ENCODE data around the gene TCTN2.

DNA sequence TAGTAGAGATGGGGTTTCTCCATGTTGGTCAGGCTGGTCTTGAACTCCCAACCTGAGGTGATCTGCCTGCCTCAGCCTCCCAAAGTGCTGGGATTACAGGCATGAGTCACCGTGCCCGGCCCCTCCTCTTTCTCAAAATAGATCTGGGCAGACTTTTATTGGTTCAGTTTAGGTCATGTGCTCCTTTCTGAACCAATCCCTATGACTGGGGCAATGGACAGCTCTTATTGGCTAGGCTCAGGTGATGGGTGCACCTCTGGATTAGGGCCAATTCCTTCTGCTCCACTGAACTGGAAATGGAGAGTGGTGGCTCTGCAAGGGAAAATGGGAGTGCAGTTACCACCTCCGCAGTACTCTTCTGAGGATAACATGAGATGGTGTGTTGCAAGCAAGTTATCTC is 35.0 kb downstream of the TCTN2 start:
- no peak for TF ChIP-seq ZBTB33 (IDR thresholded peaks at IDR 0.05)
- TF ChIP-seq, protein P1, sequence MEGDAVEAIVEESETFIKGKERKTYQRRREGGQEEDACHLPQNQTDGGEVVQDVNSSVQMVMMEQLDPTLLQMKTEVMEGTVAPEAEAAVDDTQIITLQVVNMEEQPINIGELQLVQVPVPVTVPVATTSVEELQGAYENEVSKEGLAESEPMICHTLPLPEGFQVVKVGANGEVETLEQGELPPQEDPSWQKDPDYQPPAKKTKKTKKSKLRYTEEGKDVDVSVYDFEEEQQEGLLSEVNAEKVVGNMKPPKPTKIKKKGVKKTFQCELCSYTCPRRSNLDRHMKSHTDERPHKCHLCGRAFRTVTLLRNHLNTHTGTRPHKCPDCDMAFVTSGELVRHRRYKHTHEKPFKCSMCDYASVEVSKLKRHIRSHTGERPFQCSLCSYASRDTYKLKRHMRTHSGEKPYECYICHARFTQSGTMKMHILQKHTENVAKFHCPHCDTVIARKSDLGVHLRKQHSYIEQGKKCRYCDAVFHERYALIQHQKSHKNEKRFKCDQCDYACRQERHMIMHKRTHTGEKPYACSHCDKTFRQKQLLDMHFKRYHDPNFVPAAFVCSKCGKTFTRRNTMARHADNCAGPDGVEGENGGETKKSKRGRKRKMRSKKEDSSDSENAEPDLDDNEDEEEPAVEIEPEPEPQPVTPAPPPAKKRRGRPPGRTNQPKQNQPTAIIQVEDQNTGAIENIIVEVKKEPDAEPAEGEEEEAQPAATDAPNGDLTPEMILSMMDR (IDR thresholded peaks at IDR 0.05 in 2 of 3, conservative IDR thresholded peaks at IDR 0.05 in 1 of 3; ENCODE audit: control insufficient read depth in 2 of 3, extremely low read depth in 1 of 3, insufficient read depth in 1 of 3, low read depth in 3 of 3, low read length in 3 of 3): no peak
- no peak for TF ChIP-seq EED (IDR thresholded peaks at IDR 0.05; ENCODE audit: low read depth)
- TF ChIP-seq, protein P2, sequence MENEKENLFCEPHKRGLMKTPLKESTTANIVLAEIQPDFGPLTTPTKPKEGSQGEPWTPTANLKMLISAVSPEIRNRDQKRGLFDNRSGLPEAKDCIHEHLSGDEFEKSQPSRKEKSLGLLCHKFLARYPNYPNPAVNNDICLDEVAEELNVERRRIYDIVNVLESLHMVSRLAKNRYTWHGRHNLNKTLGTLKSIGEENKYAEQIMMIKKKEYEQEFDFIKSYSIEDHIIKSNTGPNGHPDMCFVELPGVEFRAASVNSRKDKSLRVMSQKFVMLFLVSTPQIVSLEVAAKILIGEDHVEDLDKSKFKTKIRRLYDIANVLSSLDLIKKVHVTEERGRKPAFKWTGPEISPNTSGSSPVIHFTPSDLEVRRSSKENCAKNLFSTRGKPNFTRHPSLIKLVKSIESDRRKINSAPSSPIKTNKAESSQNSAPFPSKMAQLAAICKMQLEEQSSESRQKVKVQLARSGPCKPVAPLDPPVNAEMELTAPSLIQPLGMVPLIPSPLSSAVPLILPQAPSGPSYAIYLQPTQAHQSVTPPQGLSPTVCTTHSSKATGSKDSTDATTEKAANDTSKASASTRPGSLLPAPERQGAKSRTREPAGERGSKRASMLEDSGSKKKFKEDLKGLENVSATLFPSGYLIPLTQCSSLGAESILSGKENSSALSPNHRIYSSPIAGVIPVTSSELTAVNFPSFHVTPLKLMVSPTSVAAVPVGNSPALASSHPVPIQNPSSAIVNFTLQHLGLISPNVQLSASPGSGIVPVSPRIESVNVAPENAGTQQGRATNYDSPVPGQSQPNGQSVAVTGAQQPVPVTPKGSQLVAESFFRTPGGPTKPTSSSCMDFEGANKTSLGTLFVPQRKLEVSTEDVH (IDR thresholded peaks at IDR 0.05; ENCODE audit: low read depth, partially characterized antibody): no peak
- TF ChIP-seq ELK1 (IDR thresholded peaks at IDR 0.05; ENCODE audit: low read depth, low read length): no peak
- TF ChIP-seq POLR2A (IDR thresholded peaks at IDR 0.05; ENCODE audit: low read depth, low read length): no peak
- no peak for TF ChIP-seq EZH2 (IDR thresholded peaks at IDR 0.05; ENCODE audit: borderline replicate concordance, control insufficient read depth, low read depth, low read length)
- no peak for TF ChIP-seq ESRRA (IDR thresholded peaks at IDR 0.05; ENCODE audit: low read length)
- no peak for TF ChIP-seq YY1 (IDR thresholded peaks at IDR 0.05; ENCODE audit: low read depth, low read length)
- TF ChIP-seq CEBPB (IDR thresholded peaks at IDR 0.05; ENCODE audit: borderline replicate concordance in 1 of 2, low read depth in 2 of 2, low read length in 2 of 2): no peak
